Heart left ventricle (tissue), 13 donors: ENCODE data around the gene TRMO.

ENCODE experiments used
- POLR2A ChIP-seq, 2 donors: fragments of 450-650 bp; IDR thresholded peaks; one replicate each; pipeline ENCODE4 v1.6.1; 2017; ENCODE audit warnings: antibody characterized with exemption in 2 of 2, mild to moderate bottlenecking in 2 of 2, moderate library complexity in 2 of 2
- TF ChIP-seq, protein P1 (sequence below), 12 donors: fragments of 200-600 bp; sonication (generic) in 4 of 12; IDR thresholded peaks; one replicate each; pipeline versions ENCODE4 v1.5.0 to v1.8.0; 2018 to 2022; ENCODE audit warnings: antibody characterized with exemption in 12 of 12, mild to moderate bottlenecking in 5 of 12
- donor health status: ischemic (EF 13 %, LVEDD 7.1; RV severe dilation, severe dysfunction).
- donor health status: DM: no; HTN: yes; CAD: no.
- donor health status: DM: no; HTN: no; CAD: no.
- donor health status: ischemic (EF 25% LVEDD 6.9; RV normal size, moderate dysfunction).
- donor health status: ischemic (EF 25% LVEDD 5.7; RV mildly dilated, moderate dysfunction).
- donor health status: ischemic (EF 35%, LVEDD 5.7; RV mildly dilated, moderate dysfunction).
- donor health status: nonischemic (EF 11% LVEDD 7.7; RV severe dilation, severe dysfunction).
- donor health status: DM: yes; HTN: yes; CAD: no.
- donor health status: PGD.
- donor health status: ischemic (EF 29% LVEDD 5.4; RV normal size, mild dysfunction).
- donor health status: nonischemic (EF 23%, LVEDD 6.1; RV moderate dilation, normal function).

- TF ChIP-seq, protein P1, sequence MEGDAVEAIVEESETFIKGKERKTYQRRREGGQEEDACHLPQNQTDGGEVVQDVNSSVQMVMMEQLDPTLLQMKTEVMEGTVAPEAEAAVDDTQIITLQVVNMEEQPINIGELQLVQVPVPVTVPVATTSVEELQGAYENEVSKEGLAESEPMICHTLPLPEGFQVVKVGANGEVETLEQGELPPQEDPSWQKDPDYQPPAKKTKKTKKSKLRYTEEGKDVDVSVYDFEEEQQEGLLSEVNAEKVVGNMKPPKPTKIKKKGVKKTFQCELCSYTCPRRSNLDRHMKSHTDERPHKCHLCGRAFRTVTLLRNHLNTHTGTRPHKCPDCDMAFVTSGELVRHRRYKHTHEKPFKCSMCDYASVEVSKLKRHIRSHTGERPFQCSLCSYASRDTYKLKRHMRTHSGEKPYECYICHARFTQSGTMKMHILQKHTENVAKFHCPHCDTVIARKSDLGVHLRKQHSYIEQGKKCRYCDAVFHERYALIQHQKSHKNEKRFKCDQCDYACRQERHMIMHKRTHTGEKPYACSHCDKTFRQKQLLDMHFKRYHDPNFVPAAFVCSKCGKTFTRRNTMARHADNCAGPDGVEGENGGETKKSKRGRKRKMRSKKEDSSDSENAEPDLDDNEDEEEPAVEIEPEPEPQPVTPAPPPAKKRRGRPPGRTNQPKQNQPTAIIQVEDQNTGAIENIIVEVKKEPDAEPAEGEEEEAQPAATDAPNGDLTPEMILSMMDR (IDR thresholded peaks at IDR 0.05): no peak
- TF ChIP-seq POLR2A (IDR thresholded peaks at IDR 0.05): no peak
These were observed 57.9 kb downstream of the TRMO start for GRCh38 chr9:97864396-97864795.
